Measurements from ENCODE around the gene MST1.
"Not testable (repeated sequence)": the region's sequence is repeated elsewhere in the genome, so short reads cannot be mapped to it uniquely, and the experiment has no call there.

The MST1 gene

GRCh38 chr3:49701388-49702077 is 12.3 kb upstream of the MST1 start:
- DNase-seq (ENCODE audit: low read depth in 1 of 2, low spot score in 1 of 2): no peak

- no peak for DNase-seq (ENCODE audit: low read depth in 1 of 2, low spot score in 1 of 2)
Observed at GRCh38 chr3:49700453-49701128, 11.3 kb upstream of the MST1 start.

DNA sequence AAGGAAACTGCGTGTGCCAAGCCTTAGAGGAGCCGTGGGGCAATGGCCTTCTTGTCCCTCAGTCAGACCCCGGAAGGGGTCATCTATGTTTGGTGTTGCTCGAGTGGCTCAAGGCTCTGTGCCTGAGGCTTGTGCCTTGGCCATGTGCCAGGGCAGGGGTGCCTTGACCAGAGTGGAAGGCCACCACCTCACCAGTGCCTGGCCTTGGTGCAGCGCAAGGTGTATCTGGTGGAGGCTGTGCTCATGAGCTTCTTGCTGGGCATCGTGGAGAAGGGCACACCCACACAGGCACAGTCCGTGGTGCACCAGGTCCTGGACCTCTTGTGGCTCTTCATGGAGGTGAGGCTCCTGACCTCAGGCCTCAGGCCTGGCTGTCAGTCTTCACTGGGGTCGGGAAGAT is 10.7 kb upstream of the MST1 start:
- DNase-seq (ENCODE audit: low read depth in 1 of 2, low spot score in 1 of 2): no peak

DNA sequence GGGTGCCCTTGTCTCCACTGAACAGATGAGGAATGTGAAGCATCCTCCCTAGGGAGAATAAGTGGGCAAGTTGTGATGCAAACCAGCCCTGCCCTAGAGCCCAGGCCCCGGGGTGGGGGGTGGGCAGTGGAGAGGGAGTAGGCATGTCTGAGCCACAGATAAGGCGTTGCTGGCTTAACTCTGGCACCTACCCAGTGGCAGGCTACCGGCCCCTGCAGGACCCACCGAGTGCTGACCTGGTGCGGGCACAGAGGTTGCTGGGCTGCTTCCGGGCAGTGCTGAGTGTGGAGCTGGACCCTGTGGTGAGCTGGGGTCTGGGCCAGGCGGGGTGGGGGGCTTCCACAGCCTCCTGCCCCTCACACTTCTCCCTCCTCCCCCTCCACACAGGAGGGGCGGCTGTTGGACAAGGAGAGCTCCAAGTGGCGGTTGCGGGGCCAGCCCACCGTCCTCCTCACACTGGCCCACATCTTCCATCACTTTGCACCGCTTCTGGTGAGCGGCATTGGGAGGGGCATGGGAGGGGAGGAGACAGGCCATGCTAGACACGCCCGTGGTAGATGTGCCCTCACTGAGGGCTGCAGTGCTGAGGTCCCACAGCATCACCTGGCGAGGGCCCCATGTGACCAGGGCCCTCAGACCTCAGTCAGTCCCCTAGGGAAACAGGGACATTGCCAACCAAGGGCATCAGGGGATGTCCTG is 10.2 kb upstream of the MST1 start:
- no peak for DNase-seq (ENCODE audit: low read depth in 1 of 2, low spot score in 1 of 2)

DNA sequence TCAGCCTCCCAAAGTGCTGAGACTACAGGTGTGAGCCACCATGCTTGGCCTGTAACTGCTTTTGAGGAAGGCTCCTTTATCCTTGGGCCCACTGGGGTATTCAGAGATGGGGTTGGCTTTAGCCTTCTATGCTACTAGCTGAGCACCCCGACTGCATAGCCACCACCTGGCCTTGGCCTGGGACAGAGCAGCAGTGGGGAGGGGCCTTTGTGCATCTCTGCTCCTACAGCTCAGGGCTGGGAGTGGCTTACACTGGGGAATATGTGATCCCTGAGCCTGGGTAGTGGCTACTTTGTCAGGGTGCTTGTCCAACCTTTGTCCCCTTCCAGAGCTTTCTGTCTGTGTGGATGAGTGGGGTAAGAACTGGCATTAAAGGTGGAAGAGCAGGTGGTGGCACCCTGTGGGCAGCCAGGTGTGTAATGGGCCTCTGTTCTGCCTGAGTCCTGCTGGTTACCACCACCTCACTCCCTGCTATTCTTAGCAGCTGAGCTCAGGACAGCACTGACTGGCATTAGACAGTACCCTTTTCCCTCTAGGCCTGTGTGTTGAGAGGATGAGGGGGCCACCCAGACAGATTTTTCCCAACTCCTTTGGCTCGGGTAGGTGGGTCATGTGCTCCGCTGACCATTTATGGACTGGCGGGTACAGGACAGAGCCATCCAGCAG is 6.2 kb upstream of the MST1 start:
- not testable (repeated sequence) for DNase-seq (ENCODE audit: low read depth in 1 of 2, low spot score in 1 of 2)

DNA sequence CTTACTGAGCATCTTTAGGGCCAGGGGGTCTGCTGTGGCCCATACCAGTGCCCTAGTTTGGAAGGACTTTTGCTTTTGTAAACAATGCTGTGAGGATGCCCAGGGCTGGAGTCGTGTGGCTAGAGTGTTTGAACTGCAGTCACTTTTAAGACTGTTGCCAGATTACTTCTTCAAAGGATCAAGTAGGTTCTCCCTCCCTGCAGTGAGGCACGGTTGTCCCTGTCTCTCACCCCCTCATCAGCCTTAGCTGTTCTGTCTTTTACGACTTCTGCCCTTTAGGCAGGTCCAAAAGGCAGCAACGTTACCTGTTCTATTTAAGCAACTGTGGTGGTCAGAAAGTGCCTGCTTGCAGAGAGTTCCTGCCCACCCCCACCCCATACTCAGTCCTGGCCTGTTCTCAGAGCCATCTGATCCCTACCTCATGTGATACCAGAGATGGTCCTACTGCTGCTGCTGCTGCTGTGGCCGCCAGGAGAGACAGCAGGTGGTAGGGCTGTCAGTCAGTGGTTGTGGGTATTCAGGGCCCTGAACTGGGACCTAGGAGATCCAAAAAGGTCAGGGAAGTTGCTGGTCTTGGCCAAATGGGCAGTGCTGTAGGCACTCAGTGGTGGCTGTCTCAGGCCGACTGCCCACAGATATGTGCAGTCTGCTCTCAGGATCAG is 5.3 kb upstream of the MST1 start:
- DNase-seq (ENCODE audit: low read depth in 1 of 2, low spot score in 1 of 2): not testable (repeated sequence)

DNA sequence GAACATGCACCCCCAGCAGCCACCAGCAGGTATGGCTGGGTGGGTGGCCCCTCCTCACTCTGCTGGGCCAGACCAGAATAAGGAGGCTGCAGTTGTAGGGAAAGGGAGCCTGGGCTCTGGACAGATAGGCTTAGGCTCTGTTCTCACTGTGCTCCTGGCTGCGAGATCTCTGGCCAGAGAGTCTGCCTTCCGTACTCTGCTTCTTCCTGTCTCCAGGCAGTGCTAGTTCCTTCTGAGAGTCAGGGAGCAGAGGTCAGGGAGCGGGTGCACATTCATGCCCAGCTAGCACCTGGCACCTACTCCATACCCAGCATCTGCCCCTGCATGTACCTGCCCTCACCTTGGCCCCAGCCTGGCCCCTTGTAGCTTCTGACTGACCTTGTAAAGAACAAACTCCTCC is 2.2 kb upstream of the MST1 start:
- not testable (repeated sequence) for DNase-seq (ENCODE audit: low read depth in 1 of 2, low spot score in 1 of 2)

DNA sequence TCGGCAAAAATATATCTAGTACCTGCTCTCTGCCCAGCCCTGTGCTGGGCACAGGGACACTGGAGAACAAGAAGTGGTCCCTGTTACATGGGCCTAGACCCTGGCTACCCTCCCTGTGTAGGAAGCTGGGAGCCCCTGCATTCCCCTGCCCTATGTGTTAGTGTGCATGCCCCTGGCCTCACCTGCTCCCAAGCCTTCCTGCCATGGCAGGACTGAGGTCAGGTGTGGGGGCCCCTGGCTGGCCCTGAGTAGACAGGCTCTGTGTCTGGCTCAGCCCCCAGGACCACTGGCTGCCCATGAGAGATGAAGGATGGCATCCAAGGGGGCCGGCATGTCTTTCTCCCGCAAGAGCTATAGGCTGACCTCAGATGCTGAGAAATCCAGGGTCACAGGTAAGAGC is 1.6 kb upstream of the MST1 start:
- DNase-seq (ENCODE audit: low read depth in 1 of 2, low spot score in 1 of 2): not testable (repeated sequence)

GRCh38 chr3:49689908-49690624 is 792 bp upstream of the MST1 start:
- DNase-seq (ENCODE audit: low read depth in 1 of 2, low spot score in 1 of 2): not testable (repeated sequence)

- DNase-seq (ENCODE audit: low read depth in 1 of 2, low spot score in 1 of 2): not testable (repeated sequence)
Observed at GRCh38 chr3:49688338-49689045, 782 bp downstream of the MST1 start.

GRCh38 chr3:49687424-49687795 is 1.9 kb downstream of the MST1 start:
- not testable (repeated sequence) for DNase-seq (ENCODE audit: low read depth in 1 of 2, low spot score in 1 of 2)

DNA sequence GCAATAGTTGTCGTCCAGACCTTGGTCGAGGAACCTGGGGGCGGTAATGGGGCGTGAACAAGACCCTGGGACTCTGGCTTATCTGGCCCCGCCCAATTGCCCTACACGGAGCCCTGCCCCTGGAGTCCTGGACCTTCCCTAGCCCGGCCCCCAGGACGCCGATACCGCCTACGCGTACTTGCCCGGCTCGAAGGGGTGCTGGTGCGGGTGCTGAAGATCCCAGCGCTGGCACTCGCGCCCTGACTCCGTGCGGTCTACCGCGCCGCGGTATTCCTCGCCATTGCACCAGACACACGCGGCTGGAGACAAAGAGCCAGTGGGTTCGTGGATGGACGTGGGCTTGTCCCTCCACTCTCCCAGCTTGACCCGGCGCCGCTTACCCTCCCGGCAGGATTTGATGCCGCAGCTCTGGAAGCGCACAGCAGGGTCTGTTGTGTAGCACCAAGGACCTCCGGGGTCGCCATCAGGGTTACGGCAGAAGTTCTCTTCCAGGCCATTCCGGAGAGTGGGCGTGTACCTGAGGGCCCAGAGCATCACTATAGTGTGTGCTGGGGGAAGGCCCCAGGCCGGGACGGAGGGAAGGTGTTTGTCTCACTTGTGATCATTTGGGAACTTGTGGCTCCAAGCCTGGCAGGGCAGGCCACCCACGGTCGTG is 2.4 kb downstream of the MST1 start:
- DNase-seq (ENCODE audit: low read depth in 1 of 2, low spot score in 1 of 2): peak in 1 of 2 donors; percentile 20

DNA sequence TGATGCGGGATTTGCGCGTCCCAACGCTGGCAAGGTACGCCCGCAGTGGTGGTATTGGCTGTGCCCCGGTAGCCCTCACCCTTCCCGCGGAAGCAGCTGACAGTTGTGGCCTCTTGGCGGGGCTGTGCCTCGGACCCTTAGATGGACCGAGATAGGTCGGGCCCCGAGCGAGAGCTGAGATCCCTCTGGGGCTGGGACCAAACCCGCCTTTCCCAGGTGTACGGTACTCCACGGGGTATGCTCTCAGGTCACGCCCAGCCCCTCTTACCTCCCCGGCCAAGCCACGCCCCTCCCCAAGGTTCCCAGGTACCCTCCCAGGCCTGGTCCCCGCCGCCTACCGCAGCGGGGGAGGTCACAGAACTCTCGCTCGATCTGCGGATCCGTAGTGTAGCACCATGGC is 2.9 kb downstream of the MST1 start:
- DNase-seq (ENCODE audit: low read depth in 1 of 2, low spot score in 1 of 2): not testable (repeated sequence)

- not testable (repeated sequence) for DNase-seq (ENCODE audit: low read depth in 1 of 2, low spot score in 1 of 2)
Observed at GRCh38 chr3:49685846-49686245, 3.4 kb downstream of the MST1 start.

GRCh38 chr3:49685103-49685502 is 4.2 kb downstream of the MST1 start:
- DNase-seq (ENCODE audit: low read depth in 1 of 2, low spot score in 1 of 2): not testable (repeated sequence)

GRCh38 chr3:49684453-49684852 is 4.8 kb downstream of the MST1 start:
- not testable (repeated sequence) for DNase-seq (ENCODE audit: low read depth in 1 of 2, low spot score in 1 of 2)

DNA sequence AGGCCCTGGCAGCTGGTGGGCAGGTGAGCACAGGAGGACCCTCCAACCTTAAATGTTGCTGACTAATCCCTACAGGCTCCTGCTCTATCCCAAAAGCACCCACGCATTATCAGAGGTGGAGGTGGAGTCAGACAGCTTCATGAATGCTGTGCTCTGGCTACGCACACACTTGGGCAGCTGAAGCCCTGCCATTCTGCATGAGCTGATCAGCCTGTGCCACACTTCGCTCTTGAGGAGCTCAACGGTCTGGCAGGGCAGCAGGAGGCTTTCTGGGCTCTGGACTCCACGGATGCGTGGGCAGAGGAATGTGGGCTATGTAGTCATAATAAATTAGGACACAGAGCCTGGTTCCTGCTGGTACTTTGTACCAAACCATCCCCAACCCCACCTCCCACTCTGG is 6.1 kb downstream of the MST1 start:
- DNase-seq (ENCODE audit: low read depth in 1 of 2, low spot score in 1 of 2): no peak

GRCh38 chr3:49681543-49681942 is 7.7 kb downstream of the MST1 start:
- no peak for DNase-seq (ENCODE audit: low read depth in 1 of 2, low spot score in 1 of 2)

- no peak for DNase-seq (ENCODE audit: low read depth in 1 of 2, low spot score in 1 of 2)
Observed at GRCh38 chr3:49681232-49681522, 8.1 kb downstream of the MST1 start.
